HEK293 (cell line): ENCODE measurements around the gene RPL36AL.

ENCODE experiments used
- HOXC10 ChIP-seq: sonication (generic); formaldehyde crosslinking; IDR thresholded peaks from 2 replicates; pipeline ENCODE4 v1.8.1; 2023; ENCODE audit warnings: mild to moderate bottlenecking, missing genetic modification reagents
- MZF1 ChIP-seq: fragments of 450-650 bp; formaldehyde crosslinking; IDR thresholded peaks from 2 replicates; pipeline ENCODE4 v1.5.1; 2017; ENCODE audit warnings: missing biosample characterization, missing genetic modification characterization, borderline replicate concordance
- ZBTB17 ChIP-seq: fragments of 450-650 bp; formaldehyde crosslinking; IDR thresholded peaks from 2 replicates; pipeline ENCODE4 v1.5.1; 2016; ENCODE audit warnings: missing biosample characterization, missing genetic modification characterization
- ZBTB48 ChIP-seq: fragments of 450-650 bp; formaldehyde crosslinking; IDR thresholded peaks from 2 replicates; pipeline ENCODE4 v1.5.1; 2016; ENCODE audit warnings: missing biosample characterization, missing genetic modification characterization
- ZBTB7A ChIP-seq: fragments of 450-650 bp; formaldehyde crosslinking; IDR thresholded peaks from 2 replicates; pipeline ENCODE4 v1.5.1; 2016; ENCODE audit warnings: low read depth, missing biosample characterization, missing genetic modification characterization
- ZEB2 ChIP-seq: fragments of 450-650 bp; formaldehyde crosslinking; IDR thresholded peaks from 2 replicates; pipeline ENCODE4 v1.5.1; 2016; ENCODE audit warnings: missing biosample characterization, missing genetic modification characterization
- ZNF138 ChIP-seq: fragments of 450-650 bp; formaldehyde crosslinking; IDR thresholded peaks from 2 replicates; pipeline ENCODE4 v1.5.1; 2016; ENCODE audit warnings: missing biosample characterization, missing genetic modification characterization, borderline replicate concordance
- ZNF157 ChIP-seq: fragments of 450-650 bp; formaldehyde crosslinking; IDR thresholded peaks from 2 replicates; pipeline ENCODE4 v1.5.1; 2016; ENCODE audit warnings: missing biosample characterization, missing genetic modification characterization
- ZNF175 ChIP-seq: fragments of 450-650 bp; formaldehyde crosslinking; IDR thresholded peaks from 2 replicates; pipeline ENCODE4 v1.5.1; 2016; ENCODE audit warnings: missing biosample characterization, missing genetic modification characterization
- ZNF221 ChIP-seq: fragments of 450-650 bp; formaldehyde crosslinking; IDR thresholded peaks from 2 replicates; pipeline ENCODE4 v1.5.1; 2017; ENCODE audit warnings: missing biosample characterization, missing genetic modification characterization, borderline replicate concordance
- ZNF274 ChIP-seq, 2 experiments: fragments of 200-500 bp in 1 of 2; fragments of 450-650 bp in 1 of 2; sonication (Bioruptor generic) in 1 of 2; formaldehyde crosslinking in 1 of 2; IDR thresholded peaks; 2 replicates each; pipeline versions ENCODE4 v1.5.1 to v1.6.1; 2014 to 2016; ENCODE audit warnings: borderline replicate concordance in 1 of 2, inconsistent platforms in 1 of 2, low read length in 1 of 2, missing biosample characterization in 1 of 2, missing genetic modification characterization in 1 of 2
- ZNF391 ChIP-seq: fragments of 450-650 bp; formaldehyde crosslinking; IDR thresholded peaks from 2 replicates; pipeline ENCODE4 v1.5.1; 2016; ENCODE audit warnings: low read depth, missing biosample characterization, missing genetic modification characterization, borderline replicate concordance
- ZNF404 ChIP-seq: fragments of 450-650 bp; formaldehyde crosslinking; IDR thresholded peaks from 2 replicates; pipeline ENCODE4 v1.5.1; 2017; ENCODE audit warnings: missing biosample characterization, missing genetic modification characterization
- ZNF518A ChIP-seq: fragments of 450-650 bp; formaldehyde crosslinking; conservative IDR thresholded peaks from 2 replicates; pipeline ENCODE4 v1.5.1; 2016; ENCODE audit warnings: low read depth, missing biosample characterization, missing genetic modification characterization
- ZNF654 ChIP-seq: fragments of 450-650 bp; formaldehyde crosslinking; IDR thresholded peaks from 2 replicates; pipeline ENCODE4 v1.5.1; 2016; ENCODE audit warnings: low read depth, missing biosample characterization, missing genetic modification characterization
- ZNF692 ChIP-seq: fragments of 450-650 bp; formaldehyde crosslinking; IDR thresholded peaks from 2 replicates; pipeline ENCODE4 v1.5.1; 2016; ENCODE audit warnings: missing biosample characterization, missing genetic modification characterization
- ZNF768 ChIP-seq: fragments of 450-650 bp; formaldehyde crosslinking; IDR thresholded peaks from 2 replicates; pipeline ENCODE4 v1.5.1; 2018; ENCODE audit warnings: missing biosample characterization, mild to moderate bottlenecking, missing genetic modification characterization
- ZNF843 ChIP-seq: fragments of 450-650 bp; formaldehyde crosslinking; IDR thresholded peaks from 2 replicates; pipeline ENCODE4 v1.5.1; 2016; ENCODE audit warnings: missing biosample characterization, missing genetic modification characterization
- TF ChIP-seq, protein P1 (sequence below): fragments of 450-650 bp; formaldehyde crosslinking; IDR thresholded peaks from 2 replicates; pipeline ENCODE4 v1.5.1; 2017; ENCODE audit warnings: missing biosample characterization, missing genetic modification characterization
- TF ChIP-seq, protein P2 (sequence below): fragments of 450-650 bp; formaldehyde crosslinking; IDR thresholded peaks from 2 replicates; pipeline ENCODE4 v1.5.1; 2016; ENCODE audit warnings: missing biosample characterization, missing genetic modification characterization
- TF ChIP-seq, protein P3 (sequence below): fragments of 450-650 bp; formaldehyde crosslinking; IDR thresholded peaks from 2 replicates; pipeline ENCODE4 v1.5.1; 2016; ENCODE audit warnings: missing biosample characterization, missing genetic modification characterization
- TF ChIP-seq, protein P4 (sequence below): fragments of 450-650 bp; IDR thresholded peaks from 2 replicates; pipeline ENCODE4 v1.5.1; 2018; ENCODE audit warnings: missing biosample characterization, mild to moderate bottlenecking, missing genetic modification characterization
- TF ChIP-seq, protein P5 (sequence below): fragments of 450-650 bp; formaldehyde crosslinking; IDR thresholded peaks from 2 replicates; pipeline ENCODE4 v1.5.1; 2016; ENCODE audit warnings: missing biosample characterization, missing genetic modification characterization

The RPL36AL gene

GRCh38 chr14:49633640-49634546 lies 13.5 kb upstream of the RPL36AL start (continued):
- TF ChIP-seq, protein P1, sequence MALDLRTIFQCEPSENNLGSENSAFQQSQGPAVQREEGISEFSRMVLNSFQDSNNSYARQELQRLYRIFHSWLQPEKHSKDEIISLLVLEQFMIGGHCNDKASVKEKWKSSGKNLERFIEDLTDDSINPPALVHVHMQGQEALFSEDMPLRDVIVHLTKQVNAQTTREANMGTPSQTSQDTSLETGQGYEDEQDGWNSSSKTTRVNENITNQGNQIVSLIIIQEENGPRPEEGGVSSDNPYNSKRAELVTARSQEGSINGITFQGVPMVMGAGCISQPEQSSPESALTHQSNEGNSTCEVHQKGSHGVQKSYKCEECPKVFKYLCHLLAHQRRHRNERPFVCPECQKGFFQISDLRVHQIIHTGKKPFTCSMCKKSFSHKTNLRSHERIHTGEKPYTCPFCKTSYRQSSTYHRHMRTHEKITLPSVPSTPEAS (tag by site-specific recombination) = no peak
- TF ChIP-seq ZNF391 (tag by site-specific recombination) (no peak), ZBTB48 (peak; percentile 67; the same call in 1 of the 2 replicates), ZNF843 (tag by site-specific recombination) (0 out of 2 replicates have a peak, but pooled peaks have one; percentile 16), ZBTB7A (tag by site-specific recombination) (peak; percentile 92), ZNF138 (no peak), ZBTB17 (tag by site-specific recombination) (peak; percentile 82), ZNF692 (tag by site-specific recombination) (peak; percentile 67; the same call in 1 of the 2 replicates), ZNF768 (peak; percentile 21; the same call in 1 of the 2 replicates), MZF1 (tag by site-specific recombination) (peak; percentile 72; the same call in 1 of the 2 replicates), ZNF654 (tag by site-specific recombination) (peak; percentile 86), ZNF175 (no peak), ZNF518A (tag by site-specific recombination) (0 out of 2 replicates have a peak, but pooled peaks have one; percentile 36), ZNF157 (no peak), ZNF404 (tag by site-specific recombination) (no peak), ZNF274 (IDR thresholded peaks at IDR 0.05; ENCODE audit: low read length) (no peak), ZNF274 (tag by site-specific recombination; IDR thresholded peaks at IDR 0.05; ENCODE audit: borderline replicate concordance) (no peak), HOXC10 (CRISPR knock-in tag) (peak; percentile 70; the same call in 1 of the 2 replicates), ZNF221 (tag by site-specific recombination) (no peak), ZEB2 (tag by site-specific recombination) (peak; percentile 94)
- TF ChIP-seq, protein P2, sequence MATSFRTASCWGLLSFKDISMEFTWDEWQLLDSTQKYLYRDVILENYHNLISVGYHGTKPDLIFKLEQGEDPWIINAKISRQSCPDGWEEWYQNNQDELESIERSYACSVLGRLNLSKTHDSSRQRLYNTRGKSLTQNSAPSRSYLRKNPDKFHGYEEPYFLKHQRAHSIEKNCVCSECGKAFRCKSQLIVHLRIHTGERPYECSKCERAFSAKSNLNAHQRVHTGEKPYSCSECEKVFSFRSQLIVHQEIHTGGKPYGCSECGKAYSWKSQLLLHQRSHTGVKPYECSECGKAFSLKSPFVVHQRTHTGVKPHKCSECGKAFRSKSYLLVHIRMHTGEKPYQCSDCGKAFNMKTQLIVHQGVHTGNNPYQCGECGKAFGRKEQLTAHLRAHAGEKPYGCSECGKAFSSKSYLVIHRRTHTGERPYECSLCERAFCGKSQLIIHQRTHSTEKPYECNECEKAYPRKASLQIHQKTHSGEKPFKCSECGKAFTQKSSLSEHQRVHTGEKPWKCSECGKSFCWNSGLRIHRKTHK = no peak
- TF ChIP-seq, protein P3, sequence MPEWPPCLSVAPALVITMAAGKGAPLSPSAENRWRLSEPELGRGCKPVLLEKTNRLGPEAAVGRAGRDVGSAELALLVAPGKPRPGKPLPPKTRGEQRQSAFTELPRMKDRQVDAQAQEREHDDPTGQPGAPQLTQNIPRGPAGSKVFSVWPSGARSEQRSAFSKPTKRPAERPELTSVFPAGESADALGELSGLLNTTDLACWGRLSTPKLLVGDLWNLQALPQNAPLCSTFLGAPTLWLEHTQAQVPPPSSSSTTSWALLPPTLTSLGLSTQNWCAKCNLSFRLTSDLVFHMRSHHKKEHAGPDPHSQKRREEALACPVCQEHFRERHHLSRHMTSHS (tag by site-specific recombination) = no peak
- TF ChIP-seq, protein P4, sequence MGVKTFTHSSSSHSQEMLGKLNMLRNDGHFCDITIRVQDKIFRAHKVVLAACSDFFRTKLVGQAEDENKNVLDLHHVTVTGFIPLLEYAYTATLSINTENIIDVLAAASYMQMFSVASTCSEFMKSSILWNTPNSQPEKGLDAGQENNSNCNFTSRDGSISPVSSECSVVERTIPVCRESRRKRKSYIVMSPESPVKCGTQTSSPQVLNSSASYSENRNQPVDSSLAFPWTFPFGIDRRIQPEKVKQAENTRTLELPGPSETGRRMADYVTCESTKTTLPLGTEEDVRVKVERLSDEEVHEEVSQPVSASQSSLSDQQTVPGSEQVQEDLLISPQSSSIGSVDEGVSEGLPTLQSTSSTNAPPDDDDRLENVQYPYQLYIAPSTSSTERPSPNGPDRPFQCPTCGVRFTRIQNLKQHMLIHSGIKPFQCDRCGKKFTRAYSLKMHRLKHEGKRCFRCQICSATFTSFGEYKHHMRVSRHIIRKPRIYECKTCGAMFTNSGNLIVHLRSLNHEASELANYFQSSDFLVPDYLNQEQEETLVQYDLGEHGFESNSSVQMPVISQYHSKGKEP (tag by site-specific recombination) = 0 out of 2 replicates have a peak, but pooled peaks have one; percentile 4
- TF ChIP-seq, protein P5, sequence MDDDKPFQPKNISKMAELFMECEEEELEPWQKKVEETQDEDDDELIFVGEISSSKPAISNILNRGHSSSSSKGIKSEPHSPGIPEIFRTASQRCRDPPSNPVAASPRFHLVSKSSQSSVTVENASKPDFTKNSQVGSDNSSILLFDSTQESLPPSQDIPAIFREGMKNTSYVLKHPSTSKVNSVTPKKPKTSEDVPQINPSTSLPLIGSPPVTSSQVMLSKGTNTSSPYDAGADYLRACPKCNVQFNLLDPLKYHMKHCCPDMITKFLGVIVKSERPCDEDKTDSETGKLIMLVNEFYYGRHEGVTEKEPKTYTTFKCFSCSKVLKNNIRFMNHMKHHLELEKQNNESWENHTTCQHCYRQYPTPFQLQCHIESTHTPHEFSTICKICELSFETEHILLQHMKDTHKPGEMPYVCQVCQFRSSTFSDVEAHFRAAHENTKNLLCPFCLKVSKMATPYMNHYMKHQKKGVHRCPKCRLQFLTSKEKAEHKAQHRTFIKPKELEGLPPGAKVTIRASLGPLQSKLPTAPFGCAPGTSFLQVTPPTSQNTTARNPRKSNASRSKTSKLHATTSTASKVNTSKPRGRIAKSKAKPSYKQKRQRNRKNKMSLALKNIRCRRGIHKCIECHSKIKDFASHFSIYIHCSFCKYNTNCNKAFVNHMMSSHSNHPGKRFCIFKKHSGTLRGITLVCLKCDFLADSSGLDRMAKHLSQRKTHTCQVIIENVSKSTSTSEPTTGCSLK = no peak
